WERI-Rb-1 (cell line): ENCODE data around the gene AEBP1.

ENCODE experiments used
- DNase-seq: peaks from one replicate; pipeline ENCODE4 v3.0.0-alpha.2; 2020
- H3K27ac ChIP-seq: fragments of 250-450 bp; sonication (Bioruptor Pico); 2 replicates; pipeline ENCODE4 v1.5.1; 2020; ENCODE audit warnings: mild to moderate bottlenecking, moderate library complexity
- H3K27me3 ChIP-seq: fragments of 250-450 bp; sonication (Bioruptor Pico); 2 replicates; pipeline ENCODE4 v1.5.1; 2021; ENCODE audit warnings: mild to moderate bottlenecking, low read depth, moderate library complexity; ENCODE audit not compliant: insufficient read depth, severe bottlenecking
- H3K36me3 ChIP-seq: fragments of 250-450 bp; sonication (Bioruptor Pico); 2 replicates; pipeline ENCODE4 v1.5.1; 2020; ENCODE audit warnings: mild to moderate bottlenecking, moderate library complexity
- H3K4me3 ChIP-seq: 2 replicates; pipeline ENCODE4 v1.5.1; 2011; ENCODE audit warnings: low read depth, mild to moderate bottlenecking, control low read depth, low read length
- H3K9me3 ChIP-seq: fragments of 250-450 bp; sonication (Bioruptor Pico); 2 replicates; pipeline ENCODE4 v1.5.1; 2021; ENCODE audit warnings: mild to moderate bottlenecking, moderate library complexity; ENCODE audit not compliant: severe bottlenecking
- CTCF ChIP-seq: IDR thresholded peaks from 2 replicates; pipeline ENCODE4 v1.5.1; 2011; ENCODE audit warnings: low read depth, mild to moderate bottlenecking, control low read depth, inconsistent platforms, low read length

The AEBP1 gene

GRCh38 chr7:44155191-44156185 lies 51.3 kb downstream of the AEBP1 start:
- H3K27ac ChIP-seq: no peak overlapping the region
- H3K9me3 ChIP-seq: no peaks in the 10 kb centered on the region
- DNase-seq: no peak
- H3K36me3 ChIP-seq: no peaks in the 10 kb centered on the region
- no peak overlapping the region for H3K4me3 ChIP-seq
- TF ChIP-seq CTCF: no peak
- no peaks in the 10 kb centered on the region for H3K27me3 ChIP-seq

GRCh38 chr7:44156453-44157010 lies 52.4 kb downstream of the AEBP1 start:
- H3K36me3 ChIP-seq: no peaks in the 10 kb centered on the region
- no peaks in the 10 kb centered on the region for H3K27me3 ChIP-seq
- H3K4me3 ChIP-seq: no peak overlapping the region
- no peak for DNase-seq
- TF ChIP-seq CTCF: no peak
- H3K27ac ChIP-seq: no peak overlapping the region
- no peaks in the 10 kb centered on the region for H3K9me3 ChIP-seq

- peak; percentile 89 for DNase-seq
- Histone ChIP-seq H3K27ac (peak overlapping the region; percentile 55), H3K9me3 (no peaks in the 10 kb centered on the region), H3K4me3 (no peak overlapping the region), H3K36me3 (no peaks in the 10 kb centered on the region), H3K27me3 (no peaks in the 10 kb centered on the region)
- peak; percentile 75 for TF ChIP-seq CTCF
Measured at GRCh38 chr7:44157116-44158080, 53.3 kb downstream of the AEBP1 start.

GRCh38 chr7:44158096-44158872 lies 54.1 kb downstream of the AEBP1 start:
- no peak for TF ChIP-seq CTCF
- no peak for DNase-seq
- Histone ChIP-seq H3K4me3 (no peak overlapping the region), H3K36me3 (no peaks in the 10 kb centered on the region), H3K9me3 (no peaks in the 10 kb centered on the region), H3K27me3 (no peaks in the 10 kb centered on the region), H3K27ac (peak overlapping the region; percentile 55)
